H9 (cell line): ENCODE measurements around the gene SPOP. TPM values are rescaled to one million over a fixed set of nuclear protein-coding genes. Genes with fewer than 3 reads are reported as not detected.

Experiments used
- DNase-seq: peaks from one replicate; pipeline ENCODE4 v3.0.0-alpha.2; 2017
- H2AFZ ChIP-seq: one replicate; pipeline ENCODE4 v1.6.1; 2013; ENCODE audit warnings: mild to moderate bottlenecking, low read length, control low read depth, moderate library complexity
- H2AK5ac ChIP-seq: 2 replicates; pipeline ENCODE4 v1.6.1; 2013; ENCODE audit warnings: low read length, control low read depth, mixed read lengths; ENCODE audit not compliant: insufficient read length
- H2BK120ac ChIP-seq: one replicate; pipeline ENCODE4 v1.6.1; 2013; ENCODE audit warnings: low read depth, mild to moderate bottlenecking, low read length, control low read depth, inconsistent platforms; ENCODE audit not compliant: poor library complexity, severe bottlenecking
- H2BK12ac ChIP-seq: 2 replicates; pipeline ENCODE4 v1.6.1; 2013; ENCODE audit warnings: low read length, control low read depth, mixed read lengths, low read depth; ENCODE audit not compliant: insufficient read length
- H2BK15ac ChIP-seq: 2 replicates; pipeline ENCODE4 v1.6.1; 2013; ENCODE audit warnings: low read depth, low read length, control low read depth
- H2BK20ac ChIP-seq: one replicate; pipeline ENCODE4 v1.6.1; 2013; ENCODE audit warnings: low read depth, mild to moderate bottlenecking, low read length, control low read depth, inconsistent platforms; ENCODE audit not compliant: poor library complexity, severe bottlenecking
- H2BK5ac ChIP-seq: 2 replicates; pipeline ENCODE4 v1.6.1; 2013; ENCODE audit warnings: low read length, control low read depth, mixed read lengths; ENCODE audit not compliant: insufficient read length
- H3K14ac ChIP-seq: 2 replicates; pipeline ENCODE4 v1.6.1; 2013; ENCODE audit warnings: low read length, control low read depth; ENCODE audit not compliant: insufficient read depth
- H3K18ac ChIP-seq: 2 replicates; pipeline ENCODE4 v1.6.1; 2013; ENCODE audit warnings: low read depth, mild to moderate bottlenecking, mixed read lengths, low read length, control low read depth; ENCODE audit not compliant: insufficient read length
- H3K23ac ChIP-seq: 2 replicates; pipeline ENCODE4 v1.6.1; 2013; ENCODE audit warnings: low read length, control low read depth, mixed read lengths, low read depth; ENCODE audit not compliant: insufficient read length
- H3K23me2 ChIP-seq: 2 replicates; pipeline ENCODE4 v1.6.1; 2013; ENCODE audit warnings: low read depth, mild to moderate bottlenecking, mixed read lengths, low read length, control low read depth; ENCODE audit not compliant: insufficient read length, poor library complexity, severe bottlenecking
- H3K27ac ChIP-seq: 2 replicates; pipeline ENCODE4 v1.5.1; 2013; ENCODE audit warnings: low read length, control low read depth, mixed read lengths, low read depth; ENCODE audit not compliant: insufficient read length
- H3K27me3 ChIP-seq: 2 replicates; pipeline ENCODE4 v1.6.1; 2013; ENCODE audit warnings: low read length, control low read depth, inconsistent platforms; ENCODE audit not compliant: insufficient read depth
- H3K4ac ChIP-seq: 2 replicates; pipeline ENCODE4 v1.6.1; 2013; ENCODE audit warnings: low read depth, mild to moderate bottlenecking, control low read depth, inconsistent platforms, low read length, moderate library complexity
- H3K4me1 ChIP-seq: 2 replicates; pipeline ENCODE4 v1.6.1; 2013; ENCODE audit warnings: low read length, control low read depth, inconsistent platforms; ENCODE audit not compliant: insufficient read depth
- H3K4me2 ChIP-seq: 2 replicates; pipeline ENCODE4 v1.6.1; 2013; ENCODE audit warnings: low read length, control low read depth, mixed read lengths; ENCODE audit not compliant: insufficient read length, insufficient read depth
- H3K56ac ChIP-seq: 2 replicates; pipeline ENCODE4 v1.6.1; 2013; ENCODE audit warnings: low read depth, mild to moderate bottlenecking, mixed read lengths, low read length, control low read depth; ENCODE audit not compliant: insufficient read length
- H3K79me1 ChIP-seq: 2 replicates; pipeline ENCODE4 v1.6.1; 2013; ENCODE audit warnings: low read depth, mild to moderate bottlenecking, moderate library complexity, low read length, control low read depth, inconsistent platforms; ENCODE audit not compliant: insufficient read depth, poor library complexity, severe bottlenecking
- H3K79me2 ChIP-seq: 2 replicates; pipeline ENCODE4 v1.6.1; 2013; ENCODE audit warnings: low read length, control low read depth, inconsistent platforms; ENCODE audit not compliant: insufficient read depth
- H3K9ac ChIP-seq: 2 replicates; pipeline ENCODE4 v1.6.1; 2013; ENCODE audit warnings: low read length, control low read depth, mixed read lengths; ENCODE audit not compliant: insufficient read length; ENCODE audit errors: extremely low read depth
- H3K9me3 ChIP-seq: one replicate; pipeline ENCODE4 v1.6.1; 2013; ENCODE audit warnings: low read depth, low read length, inconsistent platforms; ENCODE audit not compliant: control insufficient read depth
- H3T11ph ChIP-seq: one replicate; pipeline ENCODE4 v1.6.1; 2013; ENCODE audit warnings: mild to moderate bottlenecking, low read length, control low read depth, inconsistent platforms
- H4K20me1 ChIP-seq: one replicate; pipeline ENCODE4 v1.6.1; 2013; ENCODE audit not compliant: control insufficient read depth, insufficient read length, insufficient read depth
- H4K5ac ChIP-seq: 2 replicates; pipeline ENCODE4 v1.6.1; 2013; ENCODE audit warnings: low read depth, mild to moderate bottlenecking, mixed read lengths, low read length, control low read depth; ENCODE audit not compliant: insufficient read length
- H4K8ac ChIP-seq: replicated peaks from 2 replicates; pipeline ENCODE4 v1.6.1; 2013; ENCODE audit warnings: low read length, control low read depth, mixed read lengths, low read depth; ENCODE audit not compliant: insufficient read length
- H4K91ac ChIP-seq: 2 replicates; pipeline ENCODE4 v1.6.1; 2013; ENCODE audit warnings: low read depth, mild to moderate bottlenecking, moderate library complexity, mixed read lengths, low read length, control low read depth; ENCODE audit not compliant: insufficient read length
- H3K27ac Mint-ChIP-seq, 3 experiments: 2 replicates in 2 of 3; 3 replicates in 1 of 3; pipeline ENCODE4 v1.8.0; 2020 to 2021; ENCODE audit warnings: mixed read lengths in 3 of 3, mild to moderate bottlenecking in 1 of 3, moderate library complexity in 1 of 3
- H3K27me3 Mint-ChIP-seq: 2 replicates; pipeline ENCODE4 v1.8.0; 2021; ENCODE audit warnings: low read depth, mild to moderate bottlenecking, moderate library complexity, mixed read lengths
- H3K36me3 Mint-ChIP-seq, 3 experiments: 2 replicates in 2 of 3; 3 replicates in 1 of 3; pipeline ENCODE4 v1.8.0; 2020 to 2021; ENCODE audit warnings: low read depth in 3 of 3, mixed read lengths in 3 of 3; ENCODE audit not compliant: insufficient read depth in 1 of 3
- H3K4me1 Mint-ChIP-seq, 2 experiments: 2 replicates each; pipeline ENCODE4 v1.8.0; 2020; ENCODE audit warnings: mixed read lengths in 2 of 2
- H3K4me3 Mint-ChIP-seq, 2 experiments: 2 replicates in 1 of 2; 3 replicates in 1 of 2; pipeline ENCODE4 v1.8.0; 2020 to 2021; ENCODE audit warnings: mild to moderate bottlenecking in 2 of 2, mixed read lengths in 2 of 2, moderate library complexity in 1 of 2
- H3K9me3 Mint-ChIP-seq, 2 experiments: 2 replicates in 1 of 2; 3 replicates in 1 of 2; pipeline ENCODE4 v1.8.0; 2020; ENCODE audit warnings: mild to moderate bottlenecking in 2 of 2, mixed read lengths in 2 of 2, moderate library complexity in 1 of 2
- CTCF ChIP-seq: fragments of 200-600 bp; sonication (generic); conservative IDR thresholded peaks from 3 replicates; pipeline ENCODE4 v1.8.0; 2021; ENCODE audit warnings: antibody characterized with exemption, mild to moderate bottlenecking
- WGBS: extraction: QIAGEN DNeasy Blood & Tissue Kit; methylation state at CpG from one replicate; pipeline ENCODE4 v1.1.7; 2013; ENCODE audit warnings: missing lambda C conversion rate, low lambda C conversion rate, mixed read lengths; ENCODE audit not compliant: insufficient read length; ENCODE audit errors: extremely low coverage; 5-methylcytosine and 5-hydroxymethylcytosine counted together
- total RNA-seq: library from RNA; stranded (reverse); gene quantifications from 2 replicates; pipeline ENCODE4 v1.2.1, GENCODE V29; 2021

Gene SPOP
- total RNA-seq, 1 experiment from 2014 or later = 33.7 TPM

- no peak overlapping the region for H3K9ac ChIP-seq
- H4K8ac ChIP-seq = no peak overlapping the region
- H3K23ac ChIP-seq = no peak overlapping the region
- no peak overlapping the region for H2BK120ac ChIP-seq
- no peak overlapping the region for H3K4ac ChIP-seq
- no peak overlapping the region for H2BK15ac ChIP-seq
- H3K23me2 ChIP-seq = no peaks in the 10 kb centered on the region
- no peaks in the 10 kb centered on the region for H4K20me1 ChIP-seq
- no peaks in the 10 kb centered on the region for H3K27me3 ChIP-seq
- H3K56ac ChIP-seq = no peak overlapping the region
- H2AK5ac ChIP-seq = no peak overlapping the region
- Mint-ChIP-seq H3K4me1 (peaks cover 7 to 14% of the 10 kb centered on the region in 2 experiments; a peak in 3 of 4 replicates), H3K27me3 (no peaks in the 10 kb centered on the region), H3K36me3 (peaks cover 4 to 50% (median 37%) of the 10 kb centered on the region in 3 experiments; a peak in 5 of 7 replicates), H3K27ac (peak overlapping the region in 1 of 3 experiments; percentile 31; a peak in 1 of 7 replicates), H3K9me3 (no peaks in the 10 kb centered on the region), H3K4me3 (no peak overlapping the region)
- no peak overlapping the region for H3K27ac ChIP-seq
- no peaks in the 10 kb centered on the region for H3K79me2 ChIP-seq
- no peak overlapping the region for H3K14ac ChIP-seq
- no peak overlapping the region for H3K4me2 ChIP-seq
- no CpG with 5 or more reads among the region's 8 CpGs for WGBS
- no peaks in the 10 kb centered on the region for H3K79me1 ChIP-seq
- no peak overlapping the region for H3K18ac ChIP-seq
- H2BK5ac ChIP-seq = no peak overlapping the region
- DNase-seq = no peak
- H4K5ac ChIP-seq = no peak overlapping the region
- H2BK12ac ChIP-seq = no peak overlapping the region
- no peak overlapping the region for H2AFZ ChIP-seq
- H3T11ph ChIP-seq = no peak overlapping the region
- no peak for TF ChIP-seq CTCF
- no peaks in the 10 kb centered on the region for H3K4me1 ChIP-seq
- no peaks in the 10 kb centered on the region for H3K9me3 ChIP-seq
- no peak overlapping the region for H2BK20ac ChIP-seq
- H4K91ac ChIP-seq = no peak overlapping the region
These were observed 79.8 kb downstream of the SPOP start for GRCh38 chr17:49597928-49598655.
